SK-N-SH treated with all-trans-retinoic acid at 6 μM for 48 hours (cell line): ENCODE data around the gene DDX19B.
"Not testable (repeated sequence)": the region's sequence is repeated elsewhere in the genome, so short reads cannot be mapped to it uniquely, and the experiment has no call there.

Experiments
- PATZ1 ChIP-seq: fragments of 250-450 bp; sonication (Bioruptor Pico); IDR thresholded peaks from 2 replicates; pipeline ENCODE4 v1.8.0; 2020; ENCODE audit warnings: mild to moderate bottlenecking, moderate library complexity, borderline replicate concordance
- PPARA ChIP-seq: fragments of 250-450 bp; sonication (Bioruptor Pico); IDR thresholded peaks from 2 replicates; pipeline ENCODE4 v1.5.0; 2020; ENCODE audit warnings: mild to moderate bottlenecking, borderline replicate concordance
- RARB ChIP-seq: fragments of 250-450 bp; sonication (Bioruptor Pico); IDR thresholded peaks from 2 replicates; pipeline ENCODE4 v1.8.0; 2021; ENCODE audit warnings: mild to moderate bottlenecking, moderate library complexity
- TCF4 ChIP-seq: fragments of 250-450 bp; sonication (Bioruptor Pico); IDR thresholded peaks from 2 replicates; pipeline ENCODE4 v1.8.0; 2021; ENCODE audit warnings: mild to moderate bottlenecking, moderate library complexity, borderline replicate concordance
- ZFP3 ChIP-seq: fragments of 250-450 bp; sonication (Bioruptor Pico); IDR thresholded peaks from 2 replicates; pipeline ENCODE4 v1.5.0; 2020; ENCODE audit warnings: mild to moderate bottlenecking, moderate library complexity
- ZFP30 ChIP-seq: fragments of 450-650 bp; formaldehyde crosslinking; IDR thresholded peaks from 2 replicates; pipeline ENCODE4 v1.5.0; 2022; ENCODE audit warnings: mild to moderate bottlenecking, moderate library complexity

GRCh38 chr16:70332728-70333127 is 33.7 kb downstream of the DDX19B start:
- not testable (repeated sequence) for TF ChIP-seq RARB (CRISPR knock-in tag); PPARA (CRISPR knock-in tag); ZFP30 (CRISPR knock-in tag); PATZ1 (CRISPR knock-in tag); ZFP3; TCF4
